MM.1S (cell line): ENCODE results near the gene GPR62.
A peak's percentile ranks its signal among the peaks of the same experiment; 100 is the strongest.

Experiments used
- EZH2 ChIP-seq: fragments of 300-600 bp; sonication (generic); optimal IDR thresholded peaks from 2 replicates; pipeline ENCODE3; 2017; ENCODE audit warnings: low read depth, mild to moderate bottlenecking, antibody characterized with exemption, low read length, mixed read lengths
- EZH2phosphoT487 ChIP-seq: fragments of 300-600 bp; sonication (generic); IDR thresholded peaks from 2 replicates; pipeline ENCODE4 v1.6.1; 2018; ENCODE audit warnings: antibody characterized with exemption, low read length
- TF ChIP-seq, protein P1 (sequence below): fragments of 300-600 bp; sonication (generic); IDR thresholded peaks from 2 replicates; pipeline ENCODE4 v1.5.1; 2016; ENCODE audit warnings: antibody characterized with exemption, low read length, mixed read lengths

DNA sequence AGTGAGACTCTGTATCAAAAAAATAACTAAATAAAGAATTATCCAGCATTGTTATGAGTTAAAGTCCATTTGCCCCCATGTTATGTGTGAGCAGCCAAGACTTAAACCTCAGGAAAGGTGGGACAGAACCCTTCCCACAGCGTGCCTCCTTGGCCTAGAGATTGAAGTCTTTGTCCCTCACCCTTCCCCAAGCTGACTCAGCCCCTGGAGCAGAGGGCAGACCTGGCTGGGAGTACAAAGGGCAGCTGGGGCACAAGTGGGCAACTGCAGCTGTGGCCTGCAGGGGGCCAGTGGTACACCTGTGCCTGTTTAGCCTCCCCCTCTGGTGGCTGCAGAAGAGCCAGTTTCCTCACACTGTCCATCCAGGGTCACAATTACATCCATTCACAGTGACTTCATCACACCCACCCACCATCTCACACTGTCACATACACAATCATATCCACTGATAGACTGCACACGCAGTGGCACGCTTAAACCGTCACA, 27.2 kb downstream of the GPR62 start:
- TF ChIP-seq, protein P1, sequence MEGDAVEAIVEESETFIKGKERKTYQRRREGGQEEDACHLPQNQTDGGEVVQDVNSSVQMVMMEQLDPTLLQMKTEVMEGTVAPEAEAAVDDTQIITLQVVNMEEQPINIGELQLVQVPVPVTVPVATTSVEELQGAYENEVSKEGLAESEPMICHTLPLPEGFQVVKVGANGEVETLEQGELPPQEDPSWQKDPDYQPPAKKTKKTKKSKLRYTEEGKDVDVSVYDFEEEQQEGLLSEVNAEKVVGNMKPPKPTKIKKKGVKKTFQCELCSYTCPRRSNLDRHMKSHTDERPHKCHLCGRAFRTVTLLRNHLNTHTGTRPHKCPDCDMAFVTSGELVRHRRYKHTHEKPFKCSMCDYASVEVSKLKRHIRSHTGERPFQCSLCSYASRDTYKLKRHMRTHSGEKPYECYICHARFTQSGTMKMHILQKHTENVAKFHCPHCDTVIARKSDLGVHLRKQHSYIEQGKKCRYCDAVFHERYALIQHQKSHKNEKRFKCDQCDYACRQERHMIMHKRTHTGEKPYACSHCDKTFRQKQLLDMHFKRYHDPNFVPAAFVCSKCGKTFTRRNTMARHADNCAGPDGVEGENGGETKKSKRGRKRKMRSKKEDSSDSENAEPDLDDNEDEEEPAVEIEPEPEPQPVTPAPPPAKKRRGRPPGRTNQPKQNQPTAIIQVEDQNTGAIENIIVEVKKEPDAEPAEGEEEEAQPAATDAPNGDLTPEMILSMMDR: peak; percentile 85
- no peak for TF ChIP-seq EZH2
- no peak for TF ChIP-seq EZH2phosphoT487
